ENCODE measurements around the gene TRPC4. TPM values are rescaled to one million over a fixed set of nuclear protein-coding genes. Genes with fewer than 3 reads are reported as not detected.

TRPC4 gene
- total RNA-seq, 1 experiment from 2014 or later: 0.22 TPM

DNA sequence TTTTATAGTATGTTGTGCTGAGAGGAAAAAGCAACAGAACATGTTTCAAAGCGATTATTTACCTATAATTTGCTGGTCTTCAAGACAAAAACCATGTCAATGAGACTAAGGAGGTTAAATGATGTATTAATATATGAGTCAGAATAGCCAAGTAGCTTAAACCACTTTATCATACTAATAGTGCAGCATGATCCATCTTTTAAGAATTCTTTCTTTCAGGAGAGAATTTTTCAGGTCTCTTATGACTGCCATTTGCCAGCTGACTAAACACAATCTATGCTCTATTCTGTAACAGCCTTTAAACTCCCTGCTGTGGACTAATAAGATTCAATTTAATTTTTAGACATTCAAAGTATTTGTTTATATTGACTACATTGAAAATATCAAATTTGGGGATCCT is 93.7 kb downstream of the TRPC4 start:
- BruUV-seq (replicated peaks): no TSS peak
- Histone ChIP-seq H3K79me2 (ENCODE audit: low read length) (no peaks in the 10 kb centered on the region), H3K27ac (ENCODE audit: low read length) (no peak overlapping the region), H2AFZ (ENCODE audit: low read length) (no peak overlapping the region), H3K9me2 (replicated peaks; ENCODE audit: low read length) (no peaks in the 10 kb centered on the region), H3K9me3 (ENCODE audit: low read length) (no peaks in the 10 kb centered on the region), H3K36me3 (ENCODE audit: low read depth, low read length) (no peaks in the 10 kb centered on the region), H3K4me3 (ENCODE audit: low read length) (no peak overlapping the region), H3F3A (ENCODE audit: low read length, unreplicated experiment) (no peaks in the 10 kb centered on the region), H3K4me2 (ENCODE audit: low read length) (no peak overlapping the region), H3K9ac (ENCODE audit: low read length) (no peak overlapping the region), H3K4me1 (ENCODE audit: insufficient read depth, low read length) (no peaks in the 10 kb centered on the region), H4K20me1 (ENCODE audit: low read length) (no peaks in the 10 kb centered on the region), H3K27me3 (ENCODE audit: low read length) (peaks cover 18% of the 10 kb centered on the region; the same call in 1 of the 2 replicates)
- intact Hi-C loops (cut with micrococcal nuclease): no loop called here
- ATAC-seq (no peak), DNase-seq (no peak)
- ChIA-PET CTCF (no interaction called here), POLR2A (ENCODE audit: unreplicated experiment) (interaction anchor here (0.5 kb wide), 1 partner anchor 131 kb away, joined by 5 read pairs; no protein-coding TSS in a partner anchor)
- TF ChIP-seq EZH2 (IDR thresholded peaks at IDR 0.05; ENCODE audit: low read length, unreplicated experiment) (no peak), EZH2phosphoT487 (IDR thresholded peaks at IDR 0.05; ENCODE audit: borderline replicate concordance, low read length) (no peak)
- TF ChIP-seq, protein P1, sequence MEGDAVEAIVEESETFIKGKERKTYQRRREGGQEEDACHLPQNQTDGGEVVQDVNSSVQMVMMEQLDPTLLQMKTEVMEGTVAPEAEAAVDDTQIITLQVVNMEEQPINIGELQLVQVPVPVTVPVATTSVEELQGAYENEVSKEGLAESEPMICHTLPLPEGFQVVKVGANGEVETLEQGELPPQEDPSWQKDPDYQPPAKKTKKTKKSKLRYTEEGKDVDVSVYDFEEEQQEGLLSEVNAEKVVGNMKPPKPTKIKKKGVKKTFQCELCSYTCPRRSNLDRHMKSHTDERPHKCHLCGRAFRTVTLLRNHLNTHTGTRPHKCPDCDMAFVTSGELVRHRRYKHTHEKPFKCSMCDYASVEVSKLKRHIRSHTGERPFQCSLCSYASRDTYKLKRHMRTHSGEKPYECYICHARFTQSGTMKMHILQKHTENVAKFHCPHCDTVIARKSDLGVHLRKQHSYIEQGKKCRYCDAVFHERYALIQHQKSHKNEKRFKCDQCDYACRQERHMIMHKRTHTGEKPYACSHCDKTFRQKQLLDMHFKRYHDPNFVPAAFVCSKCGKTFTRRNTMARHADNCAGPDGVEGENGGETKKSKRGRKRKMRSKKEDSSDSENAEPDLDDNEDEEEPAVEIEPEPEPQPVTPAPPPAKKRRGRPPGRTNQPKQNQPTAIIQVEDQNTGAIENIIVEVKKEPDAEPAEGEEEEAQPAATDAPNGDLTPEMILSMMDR (conservative IDR thresholded peaks at IDR 0.05; ENCODE audit: low read depth, low read length): no peak

DNA sequence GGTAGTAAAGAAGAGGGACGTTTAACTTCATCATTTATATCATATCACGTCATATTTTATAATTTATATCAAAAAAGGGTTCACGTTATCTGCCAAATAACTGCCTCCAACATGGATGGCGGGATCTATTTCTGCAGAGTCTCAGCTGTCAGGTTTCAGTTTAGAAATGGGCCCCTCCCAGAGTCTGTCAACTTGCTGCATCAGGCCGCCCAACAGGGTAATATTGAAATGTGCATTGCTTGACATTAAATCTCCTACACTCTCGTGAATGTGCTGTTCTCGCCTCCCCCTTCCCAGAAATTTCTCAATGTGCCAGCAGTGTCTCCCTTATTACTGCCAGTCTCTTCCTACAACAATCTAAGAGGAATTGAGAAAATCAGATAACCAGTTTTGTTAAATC is 96.9 kb downstream of the TRPC4 start:
- H3F3A ChIP-seq (ENCODE audit: low read length, unreplicated experiment): no peaks in the 10 kb centered on the region
- CTCF ChIA-PET: no interaction called here
- ATAC-seq (no peak), DNase-seq (no peak)
- H2AFZ ChIP-seq (ENCODE audit: low read length): no peak overlapping the region
- no peak overlapping the region for H3K9ac ChIP-seq (ENCODE audit: low read length)
- intact Hi-C loops (cut with micrococcal nuclease): no loop called here
- H3K9me3 ChIP-seq (ENCODE audit: low read length): no peaks in the 10 kb centered on the region
- H3K4me1 ChIP-seq (ENCODE audit: insufficient read depth, low read length): no peaks in the 10 kb centered on the region
- H3K27me3 ChIP-seq (ENCODE audit: low read length): peaks cover 22% of the 10 kb centered on the region; the same call in 1 of the 2 replicates
- BruUV-seq (replicated peaks): no TSS peak
- TF ChIP-seq EZH2 (IDR thresholded peaks at IDR 0.05; ENCODE audit: low read length, unreplicated experiment) (no peak), EZH2phosphoT487 (IDR thresholded peaks at IDR 0.05; ENCODE audit: borderline replicate concordance, low read length) (no peak)
- TF ChIP-seq, protein P1 (conservative IDR thresholded peaks at IDR 0.05; ENCODE audit: low read depth, low read length): no peak
- no peaks in the 10 kb centered on the region for H3K36me3 ChIP-seq (ENCODE audit: low read depth, low read length)
- H3K4me3 ChIP-seq (ENCODE audit: low read length): no peak overlapping the region
- H3K9me2 ChIP-seq (replicated peaks; ENCODE audit: low read length): no peaks in the 10 kb centered on the region
- no peak overlapping the region for H3K27ac ChIP-seq (ENCODE audit: low read length)
- no peaks in the 10 kb centered on the region for H4K20me1 ChIP-seq (ENCODE audit: low read length)
- POLR2A ChIA-PET (ENCODE audit: unreplicated experiment): no interaction called here
- no peaks in the 10 kb centered on the region for H3K79me2 ChIP-seq (ENCODE audit: low read length)
- H3K4me2 ChIP-seq (ENCODE audit: low read length): no peak overlapping the region

DNA sequence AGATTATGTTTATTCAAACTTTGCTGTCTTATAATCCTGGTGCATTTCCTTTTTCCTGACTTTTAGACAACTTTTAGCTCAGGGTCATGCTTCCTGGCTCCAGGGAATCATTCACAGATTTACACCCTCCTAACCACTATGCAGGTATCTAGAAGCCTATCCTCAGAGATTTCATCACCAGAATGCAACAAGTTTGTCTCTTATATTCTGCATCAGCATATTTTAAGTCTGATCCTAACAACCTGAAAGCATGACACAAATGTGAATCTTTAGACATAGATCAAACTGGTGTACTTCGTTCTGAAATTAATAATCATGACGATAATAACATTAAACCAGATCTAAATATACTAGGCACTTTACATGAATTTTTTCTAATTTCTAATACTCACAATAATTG is 100.0 kb downstream of the TRPC4 start:
- H3K36me3 ChIP-seq (ENCODE audit: low read depth, low read length): no peaks in the 10 kb centered on the region

More for the DNA sequence above, 100.0 kb downstream of the TRPC4 start:
- BruUV-seq (replicated peaks): no TSS peak
- no peaks in the 10 kb centered on the region for H3K9me3 ChIP-seq (ENCODE audit: low read length)
- ATAC-seq (no peak), DNase-seq (no peak)
- intact Hi-C loops (cut with micrococcal nuclease): loop anchor here (1.0 to 10.0 kb wide), 4 partner anchors 125 to 761 kb away; no protein-coding TSS in a partner anchor
- H4K20me1 ChIP-seq (ENCODE audit: low read length): no peaks in the 10 kb centered on the region
- H3K4me3 ChIP-seq (ENCODE audit: low read length): no peak overlapping the region
- H3K27me3 ChIP-seq (ENCODE audit: low read length): peaks cover 25% of the 10 kb centered on the region; the same call in 1 of the 2 replicates
- H3F3A ChIP-seq (ENCODE audit: low read length, unreplicated experiment): no peaks in the 10 kb centered on the region
- no peaks in the 10 kb centered on the region for H3K9me2 ChIP-seq (replicated peaks; ENCODE audit: low read length)
- ChIA-PET CTCF (interaction anchor here (0.6 to 1.0 kb wide), 4 partner anchors 308 to 1144 kb away, joined by 3 to 5 read pairs (median 4); no protein-coding TSS in a partner anchor), POLR2A (ENCODE audit: unreplicated experiment) (no interaction called here)
- TF ChIP-seq, protein P1 (conservative IDR thresholded peaks at IDR 0.05; ENCODE audit: low read depth, low read length): no peak
- TF ChIP-seq EZH2 (IDR thresholded peaks at IDR 0.05; ENCODE audit: low read length, unreplicated experiment) (no peak), EZH2phosphoT487 (IDR thresholded peaks at IDR 0.05; ENCODE audit: borderline replicate concordance, low read length) (no peak)
- H2AFZ ChIP-seq (ENCODE audit: low read length): no peak overlapping the region
- H3K79me2 ChIP-seq (ENCODE audit: low read length): no peaks in the 10 kb centered on the region
- no peak overlapping the region for H3K27ac ChIP-seq (ENCODE audit: low read length)
- H3K9ac ChIP-seq (ENCODE audit: low read length): no peak overlapping the region
- H3K4me2 ChIP-seq (ENCODE audit: low read length): no peak overlapping the region
- H3K4me1 ChIP-seq (ENCODE audit: insufficient read depth, low read length): no peaks in the 10 kb centered on the region
